Vagina (tissue), 2 donors: ENCODE measurements around the gene DNAJC16.

Source experiments
- CTCF ChIP-seq, 3 experiments: fragments of 450-650 bp in 2 of 3; fragments of 200-600 bp in 1 of 3; sonication (generic) in 1 of 3; IDR thresholded peaks; one replicate each; pipeline ENCODE4 v1.5.1; 2017 to 2019; ENCODE audit warnings: antibody characterized with exemption in 3 of 3, mild to moderate bottlenecking in 2 of 3, moderate library complexity in 2 of 3
- POLR2AphosphoS5 ChIP-seq, 2 donors: sonication (generic); formaldehyde crosslinking; IDR thresholded peaks; one replicate each; pipeline ENCODE4 v1.9.0; 2017; ENCODE audit warnings: antibody characterized with exemption in 2 of 2, mild to moderate bottlenecking in 2 of 2, low read depth in 1 of 2; ENCODE audit not compliant: insufficient read depth in 1 of 2

- no peak for TF ChIP-seq CTCF (IDR thresholded peaks at IDR 0.05)
- TF ChIP-seq POLR2AphosphoS5 (IDR thresholded peaks at IDR 0.05; ENCODE audit: insufficient read depth in 1 of 2, low read depth in 1 of 2): no peak
These were observed 22.2 kb upstream of the DNAJC16 start for GRCh38 chr1:15504436-15504835.
